Naive thymus-derived CD8-positive, alpha-beta T cell (primary cell): Measurements from ENCODE around the gene PIK3R3. TPM values are rescaled to one million over a fixed set of nuclear protein-coding genes. Genes with fewer than 3 reads are reported as not detected.

ENCODE experiments used
- ATAC-seq, 2 donors: fragments of 150-1000 bp; cut with Tn5 transposase in 1 of 2; sonication (Bioruptor Pico), chemical (Tn5 transposase) in 1 of 2; 1 replicate in 1 of 2; 2 replicates in 1 of 2; pipeline ENCODE4 v1.10.0; 2021; ENCODE audit warnings: mild to moderate bottlenecking in 2 of 2, moderate library complexity in 2 of 2
- POLR2A ChIA-PET: fragments of 350-600 bp; sonication (Branson Sonifier 250); formaldehyde crosslinking; loops from one replicate; lab custom pipeline; 2021; ENCODE audit warnings: antibody characterized with exemption; lab: Charles Lee
- DNase-seq, 10 donors: peaks; one replicate each; pipeline versions ENCODE4 v3.0.0 to v3.0.0-alpha.2; 2020 to 2022
- H3K27ac Mint-ChIP-seq, 10 donors: one replicate each; pipeline ENCODE4 v1.8.0; 2020 to 2022; ENCODE audit warnings: mild to moderate bottlenecking in 10 of 10, mixed read lengths in 10 of 10, moderate library complexity in 4 of 10, inconsistent platforms in 1 of 10
- H3K27me3 Mint-ChIP-seq, 5 donors: one replicate each; pipeline ENCODE4 v1.8.0; 2021 to 2022; ENCODE audit warnings: mixed read lengths in 5 of 5
- H3K36me3 Mint-ChIP-seq, 3 donors: one replicate each; pipeline ENCODE4 v1.8.0; 2020 to 2022; ENCODE audit warnings: mixed read lengths in 3 of 3, mild to moderate bottlenecking in 2 of 3, inconsistent platforms in 1 of 3
- H3K4me1 Mint-ChIP-seq, 4 donors: one replicate each; pipeline ENCODE4 v1.8.0; 2021 to 2022; ENCODE audit warnings: mixed read lengths in 4 of 4
- H3K4me3 Mint-ChIP-seq, 10 donors: one replicate each; pipeline ENCODE4 v1.8.0; 2020 to 2022; ENCODE audit warnings: mild to moderate bottlenecking in 10 of 10, mixed read lengths in 10 of 10, moderate library complexity in 6 of 10, inconsistent platforms in 1 of 10
- H3K9me3 Mint-ChIP-seq, 9 donors: one replicate each; pipeline ENCODE4 v1.8.0; 2020 to 2022; ENCODE audit warnings: mixed read lengths in 9 of 9, mild to moderate bottlenecking in 3 of 9, inconsistent platforms in 1 of 9, moderate library complexity in 1 of 9
- polyA plus RNA-seq, 3 donors: library from polyadenylated mRNA; unstranded; fragments of 300-500 nt; fragmentation: Illumina TruSeq; gene quantifications; one replicate each; pipeline ENCODE4 v1.2.3, GENCODE V29; 2021
- total RNA-seq, 8 experiments: library from RNA in 2 of 8; stranded (reverse) in 2 of 8; gene quantifications; one replicate each; pipeline ENCODE4 v1.2.3 and lab custom pipeline; 2021 to 2026

Gene PIK3R3
- total RNA-seq = under 1 TPM; 0.41 to 0.52 TPM
- 1 to 10 TPM in 1 of 3 donors, under 1 TPM in 2; 0.82 to 1.4 (median 0.98) TPM for polyA plus RNA-seq
- total RNA-seq (lab: John Stamatoyannopoulos, UW) = 0 to 3.9 (median 1.3) reads per million in 6 experiments

- no peaks in the 10 kb centered on the region for H3K36me3 Mint-ChIP-seq
- H3K27me3 Mint-ChIP-seq = peaks cover 27 to 86% (median 38%) of the 10 kb centered on the region in 5 donors
- peak within 1 kb of the TSS; percentile 66 to 97 (median 88) for H3K27ac Mint-ChIP-seq
- DNase-seq = peak; percentile 40 to 84 (median 67)
- no peaks in the 10 kb centered on the region for H3K9me3 Mint-ChIP-seq
- H3K4me1 Mint-ChIP-seq = peaks cover 14 to 33% (median 27%) of the 10 kb centered on the region in 4 donors
- POLR2A ChIA-PET = interaction anchor here (1.3 kb wide), 1 partner anchor 34 kb away, joined by 6 read pairs; no protein-coding TSS in a partner anchor
- ATAC-seq = peak; percentile 79 to 91
- peak within 1 kb of the TSS; percentile 91 to 100 (median 96) for H3K4me3 Mint-ChIP-seq
Observed at GRCh38 chr1:46132529-46133180, at the start of gene PIK3R3. Gene PIK3R3 (minus strand): TSS chr1:46132629. CDS start chr1:46131952, 677 bp downstream.

DNA sequence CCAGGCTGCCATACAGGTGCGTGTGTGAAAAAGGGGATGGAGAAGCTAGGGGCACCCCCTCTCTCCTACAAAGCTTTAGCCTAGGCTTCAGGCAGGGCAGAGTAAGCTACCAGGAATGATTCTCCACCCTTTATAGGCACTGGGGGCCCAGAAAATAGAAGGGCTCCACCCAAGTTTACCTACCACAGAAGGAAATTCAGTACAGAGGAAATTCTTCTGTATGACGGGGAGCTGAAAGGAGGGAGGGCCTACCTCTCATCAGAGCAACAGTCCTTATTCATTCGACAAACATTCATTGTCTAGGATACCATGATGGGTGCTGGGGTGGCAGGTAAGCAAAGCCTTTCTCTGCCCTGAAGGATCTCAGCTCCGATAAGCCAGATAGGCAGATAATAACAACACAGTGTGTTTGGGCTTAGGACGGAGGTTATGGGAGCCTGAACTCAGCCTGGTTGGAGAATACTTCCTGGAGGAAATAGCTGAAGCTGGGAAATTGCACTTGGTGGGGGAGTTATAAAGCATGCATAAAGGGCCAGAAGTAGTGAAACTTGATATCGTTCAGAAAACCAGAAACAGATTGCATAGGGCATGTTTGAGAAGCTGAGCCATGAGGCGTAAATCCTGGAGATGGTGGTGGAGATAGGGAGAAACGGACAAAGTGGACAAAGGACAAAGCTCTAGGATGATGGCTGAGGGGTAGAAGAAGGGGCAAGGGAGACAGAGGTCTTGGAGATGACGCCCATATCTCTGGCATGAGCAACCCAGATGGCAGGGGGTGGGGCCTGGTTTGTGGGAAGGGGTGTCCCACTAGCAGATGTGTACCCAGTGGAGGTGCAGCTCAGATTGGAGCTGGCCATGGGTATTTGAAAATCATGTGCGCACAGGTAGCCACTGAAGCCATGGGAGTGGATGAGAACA, 49.2 kb upstream of the PIK3R3 start:
- Mint-ChIP-seq H3K27me3 (no peaks in the 10 kb centered on the region), H3K4me3 (no peak overlapping the region), H3K27ac (peak overlapping the region in 1 of 10 donors; percentile 51), H3K4me1 (peaks cover 12 to 22% (median 19%) of the 10 kb centered on the region in 4 donors), H3K36me3 (no peaks in the 10 kb centered on the region), H3K9me3 (no peaks in the 10 kb centered on the region)
- DNase-seq = no peak
- POLR2A ChIA-PET = no interaction called here
- ATAC-seq = no peak

DNA sequence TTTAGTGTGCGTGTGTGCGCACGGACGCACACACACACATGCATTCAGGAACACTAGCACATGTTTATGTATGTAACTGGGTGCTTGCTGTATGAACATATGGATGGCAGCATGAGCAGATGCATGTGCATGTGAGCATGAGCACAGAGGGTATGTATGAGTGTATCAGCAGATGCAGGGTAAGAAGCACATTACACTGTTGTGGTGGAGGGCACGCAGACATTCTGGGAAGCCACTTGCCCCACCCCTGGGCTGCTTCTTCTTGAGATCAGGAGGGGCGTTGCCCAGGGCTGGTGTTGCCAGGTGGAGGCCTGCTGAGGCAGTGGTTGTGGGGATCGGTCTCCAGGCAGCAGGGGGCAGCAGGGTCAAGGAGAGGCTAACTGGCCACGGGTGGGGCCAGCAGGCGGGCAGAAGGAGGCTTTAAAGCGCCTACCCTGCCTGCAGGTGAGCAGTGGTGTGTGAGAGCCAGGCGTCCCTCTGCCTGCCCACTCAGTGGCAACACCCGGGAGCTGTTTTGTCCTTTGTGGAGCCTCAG, 47.7 kb upstream of the PIK3R3 start:
- DNase-seq = no peak
- H3K4me1 Mint-ChIP-seq = peaks cover 10 to 16% (median 14%) of the 10 kb centered on the region in 4 donors
- no peak overlapping the region for H3K4me3 Mint-ChIP-seq
- no peaks in the 10 kb centered on the region for H3K36me3 Mint-ChIP-seq
- ATAC-seq = no peak
- no peaks in the 10 kb centered on the region for H3K9me3 Mint-ChIP-seq
- POLR2A ChIA-PET = interaction anchor here (0.6 to 0.8 kb wide), 2 partner anchors 43 to 184 kb away, joined by 3 read pairs; no protein-coding TSS in a partner anchor
- no peak overlapping the region for H3K27ac Mint-ChIP-seq
- no peaks in the 10 kb centered on the region for H3K27me3 Mint-ChIP-seq

DNA sequence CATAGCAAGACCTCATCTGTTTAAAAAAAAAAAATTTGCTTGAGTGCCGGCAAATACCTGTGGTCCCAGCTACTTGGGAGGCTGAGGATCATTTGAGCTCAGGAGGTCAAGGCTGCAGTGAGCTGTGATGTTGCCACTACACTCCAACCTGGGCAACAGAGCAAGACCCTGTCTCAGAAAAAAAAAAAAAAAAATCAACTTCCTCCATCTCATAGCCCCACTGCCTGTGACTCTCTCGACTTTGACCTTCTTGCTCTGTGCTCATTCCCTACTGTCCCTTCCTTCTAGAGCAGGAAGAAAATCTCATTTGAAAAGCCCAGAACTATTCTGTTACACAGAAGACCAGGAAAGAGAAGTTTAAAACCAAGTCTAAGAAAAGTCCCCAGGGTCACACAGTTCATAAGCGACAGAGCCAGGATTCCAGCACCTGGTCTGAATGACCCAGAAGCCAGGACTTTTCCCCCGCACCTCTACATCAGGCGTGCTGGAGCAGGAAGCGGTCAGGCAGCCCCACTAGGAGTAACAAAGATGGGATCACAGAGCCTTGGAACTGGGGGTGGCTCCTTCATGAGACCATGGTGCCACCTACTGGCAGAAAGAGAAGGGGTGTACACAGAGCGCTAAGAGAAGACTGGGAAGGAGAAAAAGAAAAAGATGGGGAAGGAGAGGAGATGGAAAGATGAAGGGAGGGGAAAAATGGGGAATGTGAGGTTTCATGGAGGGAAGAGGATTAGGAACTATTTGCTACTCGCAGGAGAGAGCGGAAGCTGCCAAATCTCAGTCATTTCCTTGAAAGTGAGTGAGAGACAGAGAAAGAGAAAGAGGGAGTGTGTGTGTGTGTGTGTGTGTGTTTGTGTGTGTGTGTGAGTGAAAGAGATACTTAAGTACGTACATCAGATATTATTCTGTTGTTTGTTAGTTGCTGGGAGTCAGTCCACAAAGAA, 47.0 kb upstream of the PIK3R3 start:
- H3K4me3 Mint-ChIP-seq = no peak overlapping the region
- H3K4me1 Mint-ChIP-seq = peaks cover 5 to 8% (median 7%) of the 10 kb centered on the region in 4 donors
- H3K27me3 Mint-ChIP-seq = no peaks in the 10 kb centered on the region
- POLR2A ChIA-PET = no interaction called here
- ATAC-seq = peak; percentile 83 to 95
- H3K36me3 Mint-ChIP-seq = no peaks in the 10 kb centered on the region
- DNase-seq = peak; percentile 28 to 85 (median 62)
- no peaks in the 10 kb centered on the region for H3K9me3 Mint-ChIP-seq
- H3K27ac Mint-ChIP-seq = no peak overlapping the region

DNA sequence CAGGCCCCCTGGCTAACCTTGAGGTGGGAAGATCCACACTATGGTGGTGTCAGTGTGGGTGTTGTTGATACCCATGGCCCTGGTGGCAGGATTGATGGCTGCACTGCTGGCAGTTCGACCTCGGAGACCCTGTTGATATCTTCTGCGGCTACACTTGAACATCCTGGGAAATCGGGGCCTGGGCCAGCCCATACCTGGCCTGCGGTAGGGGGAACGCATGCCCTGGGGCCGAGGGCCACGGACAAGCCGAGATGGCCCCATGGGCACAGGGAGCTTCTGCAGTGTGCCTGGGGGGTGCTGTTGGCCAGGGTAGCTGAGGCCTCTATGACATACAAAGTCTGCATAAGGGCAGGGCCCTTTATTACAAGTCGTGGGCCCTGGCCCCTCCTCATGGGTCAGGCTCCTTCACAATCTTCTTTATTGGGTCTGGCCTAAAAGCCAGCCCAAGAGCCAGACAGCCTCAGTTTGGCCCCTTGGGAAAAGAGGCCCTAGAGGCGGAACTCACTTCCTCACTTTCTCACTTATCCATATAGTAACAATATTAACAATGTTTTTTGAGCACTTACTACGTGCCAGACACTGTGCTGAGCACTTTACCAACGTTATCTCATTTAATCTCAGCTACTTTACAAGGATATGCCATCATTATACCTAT, 43.9 kb upstream of the PIK3R3 start, which contains the start of gene P3R3URF:
Gene P3R3URF, minus strand, starts transcription at position 278 of the 655 bp plus-strand sequence. Its CDS starts 17 bp downstream, at position 261.
- Mint-ChIP-seq H3K36me3 (no peaks in the 10 kb centered on the region), H3K27ac (peak within 1 kb of the TSS in 1 of 10 donors; percentile 6), H3K4me1 (peaks cover 0 to 2% (median 0%) of the 10 kb centered on the region in 4 donors), H3K9me3 (no peaks in the 10 kb centered on the region), H3K27me3 (peaks cover 0 to 7% (median 2%) of the 10 kb centered on the region in 5 donors), H3K4me3 (no peak within 1 kb of the TSS)
- ATAC-seq (no peak), DNase-seq (no peak)
- POLR2A ChIA-PET = no interaction called here

DNA sequence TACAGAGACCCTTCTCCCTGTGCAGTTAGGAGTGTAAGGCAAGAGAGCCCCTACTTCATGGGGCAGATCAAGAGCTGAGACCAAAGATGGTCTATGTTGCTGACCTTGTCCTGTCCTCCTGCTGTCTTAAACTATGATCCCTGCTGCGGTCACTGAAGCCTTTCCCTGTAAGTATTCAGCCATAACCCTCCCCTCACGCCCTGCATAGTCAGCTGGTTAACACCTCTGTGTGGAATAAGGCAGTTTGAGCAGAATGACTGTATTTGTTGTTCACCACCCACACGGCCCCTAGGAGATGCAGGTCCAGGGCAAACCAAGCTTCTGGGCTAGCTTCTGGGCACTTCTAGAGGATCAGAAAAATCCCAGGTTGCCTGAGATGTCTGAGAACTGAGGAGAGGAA, 42.8 kb upstream of the PIK3R3 start:
- ATAC-seq = no peak
- DNase-seq = no peak
- POLR2A ChIA-PET = no interaction called here
- Mint-ChIP-seq H3K4me1 (peaks cover 0 to 2% (median 0%) of the 10 kb centered on the region in 4 donors), H3K36me3 (no peaks in the 10 kb centered on the region), H3K9me3 (no peaks in the 10 kb centered on the region), H3K27ac (no peak overlapping the region), H3K4me3 (no peak overlapping the region), H3K27me3 (peaks cover 0 to 9% (median 4%) of the 10 kb centered on the region in 5 donors)

GRCh38 chr1:46174448-46175231, 42.2 kb upstream of the PIK3R3 start, which contains the start of gene TSPAN1:
Gene TSPAN1 (plus strand): TSS chr1:46175087. CDS start chr1:46181108, 6,021 bp downstream.
- H3K4me3 Mint-ChIP-seq = no peak within 1 kb of the TSS
- ATAC-seq (no peak), DNase-seq (no peak)
- H3K4me1 Mint-ChIP-seq = peaks cover 0 to 2% (median 0%) of the 10 kb centered on the region in 4 donors
- no peak within 1 kb of the TSS for H3K27ac Mint-ChIP-seq
- POLR2A ChIA-PET = no interaction called here
- H3K9me3 Mint-ChIP-seq = no peaks in the 10 kb centered on the region
- peaks cover 0 to 9% (median 4%) of the 10 kb centered on the region in 5 donors for H3K27me3 Mint-ChIP-seq
- no peaks in the 10 kb centered on the region for H3K36me3 Mint-ChIP-seq

GRCh38 chr1:46173361-46173856, 41.0 kb upstream of the PIK3R3 start:
- peak overlapping the region in 1 of 10 donors; percentile 30 for H3K27ac Mint-ChIP-seq
- ATAC-seq = no peak
- peaks cover 0 to 9% (median 4%) of the 10 kb centered on the region in 5 donors for H3K27me3 Mint-ChIP-seq
- H3K36me3 Mint-ChIP-seq = no peaks in the 10 kb centered on the region
- H3K4me1 Mint-ChIP-seq = peaks cover 0 to 2% (median 0%) of the 10 kb centered on the region in 4 donors
- POLR2A ChIA-PET = no interaction called here
- DNase-seq = no peak
- H3K4me3 Mint-ChIP-seq = no peak overlapping the region
- H3K9me3 Mint-ChIP-seq = no peaks in the 10 kb centered on the region

GRCh38 chr1:46172321-46172720, 39.9 kb upstream of the PIK3R3 start:
- H3K4me3 Mint-ChIP-seq = no peak overlapping the region
- peaks cover 0 to 9% (median 4%) of the 10 kb centered on the region in 5 donors for H3K27me3 Mint-ChIP-seq
- H3K27ac Mint-ChIP-seq = peak overlapping the region in 1 of 10 donors; percentile 54
- H3K4me1 Mint-ChIP-seq = peaks cover 3 to 8% (median 6%) of the 10 kb centered on the region in 4 donors
- H3K9me3 Mint-ChIP-seq = no peaks in the 10 kb centered on the region
- POLR2A ChIA-PET = no interaction called here
- ATAC-seq (no peak), DNase-seq (no peak)
- H3K36me3 Mint-ChIP-seq = no peaks in the 10 kb centered on the region

DNA sequence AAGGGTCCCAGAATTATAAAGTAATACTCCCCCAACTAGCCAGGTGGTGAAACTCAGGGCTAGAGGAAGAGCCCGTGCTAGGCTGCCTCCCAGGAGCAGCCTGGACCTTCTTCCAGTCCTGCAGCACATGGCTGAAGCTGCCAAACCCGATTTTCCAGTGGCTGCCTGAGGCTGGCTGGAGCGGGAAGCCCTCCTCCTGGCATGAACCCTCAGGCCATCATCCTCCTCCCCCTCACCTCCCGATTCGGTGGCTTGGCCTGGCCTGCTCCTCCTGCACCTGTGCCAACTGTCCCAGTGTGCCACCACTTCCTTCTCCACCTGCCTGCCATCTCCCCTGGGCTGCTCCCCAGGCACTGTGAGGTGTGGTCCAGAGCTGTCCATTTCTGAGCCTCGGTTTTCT, 39.4 kb upstream of the PIK3R3 start:
- Mint-ChIP-seq H3K4me3 (no peak overlapping the region), H3K36me3 (no peaks in the 10 kb centered on the region), H3K27me3 (peaks cover 0 to 9% (median 4%) of the 10 kb centered on the region in 5 donors), H3K9me3 (no peaks in the 10 kb centered on the region), H3K27ac (peak overlapping the region in 1 of 10 donors; percentile 43), H3K4me1 (peaks cover 8 to 13% (median 11%) of the 10 kb centered on the region in 4 donors)
- DNase-seq (no peak), ATAC-seq (no peak)
- POLR2A ChIA-PET = no interaction called here
